Erythroblast (primary cell): ENCODE measurements around the gene CFAP97D2.

Experiments
- GATA1 ChIP-seq: IDR thresholded peaks from 2 replicates; pipeline ENCODE4 v1.6.1; 2011; ENCODE audit warnings: low read depth, mild to moderate bottlenecking, control low read depth, low read length, moderate library complexity
- POLR2A ChIP-seq: IDR thresholded peaks from 2 replicates; pipeline ENCODE4 v1.6.1; 2011; ENCODE audit warnings: mild to moderate bottlenecking, low read length

DNA sequence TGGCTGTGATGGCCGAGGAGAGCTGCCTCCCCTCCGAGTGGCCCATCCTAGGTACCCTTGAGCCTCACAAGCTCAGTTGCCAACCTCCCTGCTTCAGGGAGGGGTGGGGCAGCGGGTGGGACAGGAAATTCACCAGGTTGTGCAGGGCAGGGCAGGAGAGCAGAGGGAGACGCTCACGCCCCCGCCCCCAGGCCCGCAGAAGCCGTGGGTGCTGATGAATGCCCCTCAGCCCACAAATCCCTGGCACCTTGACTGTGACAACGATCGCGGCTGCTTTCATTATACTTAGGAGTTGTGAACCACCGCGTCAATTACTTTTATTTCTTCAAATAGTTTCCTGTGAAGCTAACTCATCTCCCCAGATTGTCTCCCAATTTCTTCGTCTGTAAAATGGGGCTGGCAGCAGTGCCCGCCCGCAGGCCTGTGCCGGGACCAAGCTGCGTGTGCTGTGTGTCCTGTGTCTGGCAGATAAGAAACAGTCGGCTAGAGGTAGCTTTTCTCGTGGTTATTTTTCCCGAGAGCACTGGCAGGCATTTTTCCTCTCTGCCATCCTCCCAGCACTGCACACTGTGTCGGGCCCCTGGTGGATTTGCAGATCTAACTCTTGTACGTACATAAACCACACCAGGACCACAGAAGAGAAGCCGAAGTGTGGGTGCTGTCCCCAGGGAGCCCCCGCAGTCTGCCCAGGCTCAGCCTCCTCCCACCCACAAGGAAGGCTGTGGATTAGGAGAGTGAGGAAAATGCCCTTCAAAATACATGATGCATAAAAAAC, 38.7 kb upstream of the CFAP97D2 start:
- TF ChIP-seq POLR2A (no peak), GATA1 (no peak)
